K562 (cell line): ENCODE data around the gene CAPN14.

ENCODE experiments used
- PHF20 ChIP-seq: fragments of 450-650 bp; IDR thresholded peaks from 2 replicates; pipeline ENCODE4 v1.6.1; 2018; ENCODE audit not compliant: partially characterized antibody
- POLR2A ChIP-seq: fragments of 450-650 bp; conservative IDR thresholded peaks from 2 replicates; pipeline ENCODE4 v1.6.1; 2016
- RAD21 ChIP-seq, 2 experiments: fragments of 250-450 bp in 1 of 2; fragments of 450-650 bp in 1 of 2; sonication (Bioruptor Pico) in 1 of 2; formaldehyde crosslinking in 1 of 2; IDR thresholded peaks in 1 of 2; conservative IDR thresholded peaks in 1 of 2; 2 replicates each; pipeline versions ENCODE4 v1.4.0 to v1.8.0; 2020 to 2022; ENCODE audit warnings: mild to moderate bottlenecking in 2 of 2, moderate library complexity in 1 of 2
- TF ChIP-seq, protein P1 (sequence below), 3 experiments: IDR thresholded peaks in 2 of 3; conservative IDR thresholded peaks in 1 of 3; 2 replicates each; pipeline ENCODE4 v1.5.1; 2011 to 2012; ENCODE audit warnings: low read length in 3 of 3, mild to moderate bottlenecking in 3 of 3, control low read depth in 2 of 3, improper control_type of control experiment in 1 of 3, inconsistent platforms in 1 of 3, low read depth in 1 of 3, mixed read lengths in 1 of 3, moderate library complexity in 1 of 3; ENCODE audit not compliant: insufficient read depth in 2 of 3
- TF ChIP-seq, protein P2 (sequence below): fragments of 450-650 bp; conservative IDR thresholded peaks from 2 replicates; pipeline ENCODE4 v1.6.1; 2016; ENCODE audit warnings: missing genetic modification characterization, low read depth, mild to moderate bottlenecking, control low read depth, missing compliant biosample characterization

DNA sequence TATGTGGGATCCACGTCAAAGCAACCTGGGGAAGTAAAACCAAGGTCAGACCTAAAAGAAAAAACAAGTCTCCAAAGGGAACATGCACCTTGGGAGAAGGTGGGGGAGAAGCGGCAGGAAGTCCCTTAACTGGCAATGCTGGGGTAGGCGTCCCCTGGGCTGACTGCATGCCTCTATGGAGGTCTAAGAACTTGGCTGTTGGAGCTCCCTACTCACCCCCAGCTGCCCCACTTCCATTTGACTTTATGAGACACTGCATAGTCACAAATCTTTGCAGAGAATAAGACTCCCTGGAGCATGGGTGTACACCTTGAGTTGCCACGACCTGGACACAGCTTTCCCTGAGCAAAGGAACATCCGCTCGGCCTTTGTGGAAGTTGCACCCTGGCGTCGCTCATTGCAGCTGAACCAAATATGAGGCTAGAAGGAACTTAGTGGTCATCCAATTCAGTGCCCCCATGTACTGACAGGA is 2.8 kb downstream of the CAPN14 start:
- TF ChIP-seq PHF20 = no peak
- TF ChIP-seq POLR2A = no peak
- TF ChIP-seq, protein P1, sequence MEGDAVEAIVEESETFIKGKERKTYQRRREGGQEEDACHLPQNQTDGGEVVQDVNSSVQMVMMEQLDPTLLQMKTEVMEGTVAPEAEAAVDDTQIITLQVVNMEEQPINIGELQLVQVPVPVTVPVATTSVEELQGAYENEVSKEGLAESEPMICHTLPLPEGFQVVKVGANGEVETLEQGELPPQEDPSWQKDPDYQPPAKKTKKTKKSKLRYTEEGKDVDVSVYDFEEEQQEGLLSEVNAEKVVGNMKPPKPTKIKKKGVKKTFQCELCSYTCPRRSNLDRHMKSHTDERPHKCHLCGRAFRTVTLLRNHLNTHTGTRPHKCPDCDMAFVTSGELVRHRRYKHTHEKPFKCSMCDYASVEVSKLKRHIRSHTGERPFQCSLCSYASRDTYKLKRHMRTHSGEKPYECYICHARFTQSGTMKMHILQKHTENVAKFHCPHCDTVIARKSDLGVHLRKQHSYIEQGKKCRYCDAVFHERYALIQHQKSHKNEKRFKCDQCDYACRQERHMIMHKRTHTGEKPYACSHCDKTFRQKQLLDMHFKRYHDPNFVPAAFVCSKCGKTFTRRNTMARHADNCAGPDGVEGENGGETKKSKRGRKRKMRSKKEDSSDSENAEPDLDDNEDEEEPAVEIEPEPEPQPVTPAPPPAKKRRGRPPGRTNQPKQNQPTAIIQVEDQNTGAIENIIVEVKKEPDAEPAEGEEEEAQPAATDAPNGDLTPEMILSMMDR (IDR thresholded peaks at IDR 0.05 in 2 of 3, conservative IDR thresholded peaks at IDR 0.05 in 1 of 3; ENCODE audit: insufficient read depth in 2 of 3, low read depth in 1 of 3, low read length in 3 of 3) = no peak
- TF ChIP-seq, protein P2, sequence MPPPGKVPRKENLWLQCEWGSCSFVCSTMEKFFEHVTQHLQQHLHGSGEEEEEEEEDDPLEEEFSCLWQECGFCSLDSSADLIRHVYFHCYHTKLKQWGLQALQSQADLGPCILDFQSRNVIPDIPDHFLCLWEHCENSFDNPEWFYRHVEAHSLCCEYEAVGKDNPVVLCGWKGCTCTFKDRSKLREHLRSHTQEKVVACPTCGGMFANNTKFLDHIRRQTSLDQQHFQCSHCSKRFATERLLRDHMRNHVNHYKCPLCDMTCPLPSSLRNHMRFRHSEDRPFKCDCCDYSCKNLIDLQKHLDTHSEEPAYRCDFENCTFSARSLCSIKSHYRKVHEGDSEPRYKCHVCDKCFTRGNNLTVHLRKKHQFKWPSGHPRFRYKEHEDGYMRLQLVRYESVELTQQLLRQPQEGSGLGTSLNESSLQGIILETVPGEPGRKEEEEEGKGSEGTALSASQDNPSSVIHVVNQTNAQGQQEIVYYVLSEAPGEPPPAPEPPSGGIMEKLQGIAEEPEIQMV (tag) = no peak
- no peak for TF ChIP-seq RAD21 (CRISPR knock-in tag; conservative IDR thresholded peaks at IDR 0.05 in 1 of 2, IDR thresholded peaks at IDR 0.05 in 1 of 2)
